AG10803 (cell line): Measurements from ENCODE around the gene MYB.

Experiments
- DNase-seq: peaks from one replicate; pipeline ENCODE4 v3.0.0; 2010; ENCODE audit warnings: low read depth
- H3K4me3 ChIP-seq: 2 replicates; pipeline ENCODE4 v1.5.1; 2011; ENCODE audit warnings: mild to moderate bottlenecking, low read length, control low read depth
- CTCF ChIP-seq: conservative IDR thresholded peaks from 2 replicates; pipeline ENCODE4 v1.5.1; 2011; ENCODE audit warnings: mild to moderate bottlenecking, low read length, control low read depth, inconsistent platforms

The MYB gene

GRCh38 chr6:135261872-135262725, 81.0 kb downstream of the MYB start:
- TF ChIP-seq CTCF: no peak
- no peak overlapping the region for H3K4me3 ChIP-seq
- DNase-seq: no peak

- H3K4me3 ChIP-seq: no peak overlapping the region
- no peak for DNase-seq
- no peak for TF ChIP-seq CTCF
Observed at GRCh38 chr6:135265278-135265677, 84.2 kb downstream of the MYB start.

- TF ChIP-seq CTCF: no peak
- H3K4me3 ChIP-seq: no peak overlapping the region
- no peak for DNase-seq
Observed at GRCh38 chr6:135266675-135267074, 85.6 kb downstream of the MYB start.

- H3K4me3 ChIP-seq: no peak overlapping the region
- TF ChIP-seq CTCF: no peak
- no peak for DNase-seq
Observed at GRCh38 chr6:135267085-135267484, 86.0 kb downstream of the MYB start.

GRCh38 chr6:135268263-135268662, 87.2 kb downstream of the MYB start:
- no peak overlapping the region for H3K4me3 ChIP-seq
- no peak for TF ChIP-seq CTCF
- no peak for DNase-seq

GRCh38 chr6:135268740-135269139, 87.6 kb downstream of the MYB start:
- TF ChIP-seq CTCF: no peak
- no peak for DNase-seq
- no peak overlapping the region for H3K4me3 ChIP-seq
